Mesenchymal stem cell (in vitro differentiated cells and primary cell): ENCODE results near the gene WWOX.

ENCODE experiments used
- DNase-seq: peaks from one replicate; pipeline ENCODE4 v3.0.0-alpha.2; 2013
- H2AFZ ChIP-seq: one replicate; pipeline ENCODE4 v1.6.1; 2013; ENCODE audit warnings: low read depth, mild to moderate bottlenecking, control low read depth, inconsistent platforms, low read length, moderate library complexity
- H2AK5ac ChIP-seq: 2 replicates; pipeline ENCODE4 v1.6.1; 2013; ENCODE audit warnings: low read length, moderate library complexity, mild to moderate bottlenecking, inconsistent platforms; ENCODE audit not compliant: severe bottlenecking
- H2BK120ac ChIP-seq: one replicate; pipeline ENCODE4 v1.6.1; 2013; ENCODE audit warnings: low read depth, mild to moderate bottlenecking, inconsistent platforms, low read length, moderate library complexity
- H2BK12ac ChIP-seq, 2 experiments: one replicate each; pipeline ENCODE4 v1.6.1; 2013; ENCODE audit warnings: inconsistent platforms in 2 of 2, low read length in 2 of 2, mild to moderate bottlenecking in 2 of 2, moderate library complexity in 2 of 2, control low read depth in 1 of 2
- H2BK15ac ChIP-seq: one replicate; pipeline ENCODE4 v1.6.1; 2013; ENCODE audit warnings: mild to moderate bottlenecking, low read depth, inconsistent platforms; ENCODE audit not compliant: poor library complexity, severe bottlenecking
- H2BK5ac ChIP-seq: 2 replicates; pipeline ENCODE4 v1.6.1; 2013; ENCODE audit warnings: low read depth, mild to moderate bottlenecking, low read length, control low read depth, inconsistent platforms; ENCODE audit not compliant: poor library complexity, severe bottlenecking
- H3K14ac ChIP-seq, 2 experiments: one replicate each; pipeline ENCODE4 v1.6.1; 2013; ENCODE audit warnings: inconsistent platforms in 2 of 2, low read length in 2 of 2, control low read depth in 1 of 2, mild to moderate bottlenecking in 1 of 2, moderate library complexity in 1 of 2
- H3K18ac ChIP-seq, 2 experiments: one replicate each; pipeline ENCODE4 v1.6.1; 2013; ENCODE audit warnings: inconsistent platforms in 2 of 2, low read length in 2 of 2, control low read depth in 1 of 2, low read depth in 1 of 2, mild to moderate bottlenecking in 1 of 2
- H3K23ac ChIP-seq, 2 experiments: one replicate each; pipeline ENCODE4 v1.6.1; 2013; ENCODE audit warnings: inconsistent platforms in 2 of 2, low read length in 2 of 2, mild to moderate bottlenecking in 2 of 2, moderate library complexity in 2 of 2, control low read depth in 1 of 2
- H3K27ac ChIP-seq: 2 replicates; pipeline ENCODE4 v1.5.1; 2013; ENCODE audit warnings: mild to moderate bottlenecking, moderate library complexity, low read length, control low read depth, inconsistent platforms; ENCODE audit not compliant: poor library complexity, severe bottlenecking
- H3K27me3 ChIP-seq, 2 experiments: 2 replicates each; pipeline versions ENCODE4 v1.6.1 to v1.7.0; 2013; ENCODE audit warnings: low read length in 2 of 2, mild to moderate bottlenecking in 2 of 2, moderate library complexity in 2 of 2, control low read depth in 1 of 2, inconsistent platforms in 1 of 2; ENCODE audit not compliant: control insufficient read depth in 1 of 2, insufficient read depth in 1 of 2
- H3K36me3 ChIP-seq, 2 experiments: 2 replicates each; pipeline versions ENCODE4 v1.6.1 to v1.7.0; 2013; ENCODE audit warnings: low read length in 2 of 2, control low read depth in 1 of 2, inconsistent platforms in 1 of 2, low read depth in 1 of 2, mild to moderate bottlenecking in 1 of 2; ENCODE audit not compliant: insufficient read depth in 2 of 2, control insufficient read depth in 1 of 2
- H3K4ac ChIP-seq, 2 experiments: one replicate each; pipeline ENCODE4 v1.6.1; 2013; ENCODE audit warnings: inconsistent platforms in 2 of 2, low read length in 2 of 2, mild to moderate bottlenecking in 2 of 2, moderate library complexity in 2 of 2, control low read depth in 1 of 2, low read depth in 1 of 2
- H3K4me1 ChIP-seq: 2 replicates; pipeline ENCODE4 v1.6.1; 2013; ENCODE audit warnings: low read depth, low read length, control low read depth; ENCODE audit not compliant: control insufficient read depth, insufficient read depth
- H3K4me2 ChIP-seq: 2 replicates; pipeline ENCODE4 v1.6.1; 2013; ENCODE audit warnings: low read length, mild to moderate bottlenecking, inconsistent platforms; ENCODE audit not compliant: poor library complexity, severe bottlenecking
- H3K4me3 ChIP-seq, 2 experiments: 2 replicates each; pipeline versions ENCODE4 v1.5.1 to v1.7.0; 2013; ENCODE audit warnings: low read length in 2 of 2, mild to moderate bottlenecking in 2 of 2, control low read depth in 1 of 2, low read depth in 1 of 2; ENCODE audit not compliant: insufficient read depth in 1 of 2
- H3K79me1 ChIP-seq: replicated peaks from 2 replicates; pipeline ENCODE4 v1.6.1; 2013; ENCODE audit warnings: mild to moderate bottlenecking, control low read depth, low read length, inconsistent platforms; ENCODE audit not compliant: poor library complexity, severe bottlenecking
- H3K9ac ChIP-seq: 2 replicates; pipeline ENCODE4 v1.7.0; 2013; ENCODE audit warnings: mild to moderate bottlenecking, low read length, moderate library complexity
- H3K9me3 ChIP-seq: 2 replicates; pipeline ENCODE4 v1.7.0; 2013; ENCODE audit warnings: mild to moderate bottlenecking, low read length; ENCODE audit not compliant: control insufficient read depth
- H4K8ac ChIP-seq: one replicate; pipeline ENCODE4 v1.6.1; 2013; ENCODE audit warnings: inconsistent platforms, mild to moderate bottlenecking, low read length, moderate library complexity
- H4K91ac ChIP-seq: one replicate; pipeline ENCODE4 v1.6.1; 2013; ENCODE audit warnings: mild to moderate bottlenecking, low read length, inconsistent platforms
- WGBS: methylation state at CpG from one replicate; pipeline ENCODE4 v1.1.7; 2013; ENCODE audit warnings: mixed read lengths; 5-methylcytosine and 5-hydroxymethylcytosine counted together

Gene WWOX

DNA sequence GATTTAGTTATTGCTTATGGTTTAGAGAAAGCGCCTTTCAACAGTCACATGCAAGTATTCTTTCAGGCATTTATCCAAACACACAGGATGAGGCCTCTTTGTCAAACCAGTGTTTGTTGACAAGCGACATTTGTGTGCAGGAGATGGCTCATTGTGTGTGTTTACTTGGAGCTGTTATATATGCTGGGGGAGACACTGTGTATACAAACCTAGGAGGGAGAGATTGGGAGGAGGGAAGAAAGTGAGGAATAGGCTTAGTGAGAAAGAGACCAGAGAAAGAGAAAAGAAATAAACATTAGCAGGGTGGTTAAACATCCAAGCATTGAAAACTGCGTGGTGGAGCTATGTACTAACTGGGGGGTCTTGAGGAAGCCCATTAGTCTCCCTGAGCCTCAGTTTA, 1063.5 kb downstream of the WWOX start:
- Histone ChIP-seq H3K4ac (no peak overlapping the region), H4K8ac (no peak overlapping the region), H2BK15ac (no peak overlapping the region), H3K27ac (no peak overlapping the region), H3K23ac (no peak overlapping the region), H3K9ac (no peak overlapping the region), H3K14ac (no peak overlapping the region), H2BK12ac (no peak overlapping the region), H3K79me1 (no peaks in the 10 kb centered on the region), H2AK5ac (no peak overlapping the region), H4K91ac (no peak overlapping the region), H3K18ac (no peak overlapping the region), H2BK5ac (no peak overlapping the region), H2AFZ (no peak overlapping the region), H3K4me1 (no peaks in the 10 kb centered on the region), H2BK120ac (no peak overlapping the region), H3K4me3 (no peak overlapping the region), H3K27me3 (no peaks in the 10 kb centered on the region), H3K4me2 (no peak overlapping the region), H3K9me3 (peaks cover 3% of the 10 kb centered on the region), H3K36me3 (no peaks in the 10 kb centered on the region)
- 44% methylated on average over 2 of the region's 3 CpGs for WGBS
- no peak for DNase-seq

- no peak overlapping the region for H3K18ac ChIP-seq
- DNase-seq: peak; percentile 27
- H2BK15ac ChIP-seq: no peak overlapping the region
- H3K14ac ChIP-seq: no peak overlapping the region
- no peak overlapping the region for H4K91ac ChIP-seq
- no peak overlapping the region for H4K8ac ChIP-seq
- H3K79me1 ChIP-seq: no peaks in the 10 kb centered on the region
- no peak overlapping the region for H2BK12ac ChIP-seq
- H3K9me3 ChIP-seq: peaks cover 3% of the 10 kb centered on the region
- H3K4me2 ChIP-seq: no peak overlapping the region
- no peak overlapping the region for H2AK5ac ChIP-seq
- no peak overlapping the region for H2BK120ac ChIP-seq
- WGBS: 45% methylated on average over 9 of the region's 13 CpGs
- H3K23ac ChIP-seq: no peak overlapping the region
- H3K4ac ChIP-seq: no peak overlapping the region
- H3K9ac ChIP-seq: peak overlapping the region; percentile 58
- no peak overlapping the region for H2BK5ac ChIP-seq
- no peak overlapping the region for H3K27ac ChIP-seq
- H3K36me3 ChIP-seq: no peaks in the 10 kb centered on the region
- H2AFZ ChIP-seq: no peak overlapping the region
- no peaks in the 10 kb centered on the region for H3K27me3 ChIP-seq
- no peaks in the 10 kb centered on the region for H3K4me1 ChIP-seq
- peak overlapping the region in 1 of 2 experiments; percentile 51 for H3K4me3 ChIP-seq
Observed at GRCh38 chr16:79163691-79164387, 1064.4 kb downstream of the WWOX start.

DNA sequence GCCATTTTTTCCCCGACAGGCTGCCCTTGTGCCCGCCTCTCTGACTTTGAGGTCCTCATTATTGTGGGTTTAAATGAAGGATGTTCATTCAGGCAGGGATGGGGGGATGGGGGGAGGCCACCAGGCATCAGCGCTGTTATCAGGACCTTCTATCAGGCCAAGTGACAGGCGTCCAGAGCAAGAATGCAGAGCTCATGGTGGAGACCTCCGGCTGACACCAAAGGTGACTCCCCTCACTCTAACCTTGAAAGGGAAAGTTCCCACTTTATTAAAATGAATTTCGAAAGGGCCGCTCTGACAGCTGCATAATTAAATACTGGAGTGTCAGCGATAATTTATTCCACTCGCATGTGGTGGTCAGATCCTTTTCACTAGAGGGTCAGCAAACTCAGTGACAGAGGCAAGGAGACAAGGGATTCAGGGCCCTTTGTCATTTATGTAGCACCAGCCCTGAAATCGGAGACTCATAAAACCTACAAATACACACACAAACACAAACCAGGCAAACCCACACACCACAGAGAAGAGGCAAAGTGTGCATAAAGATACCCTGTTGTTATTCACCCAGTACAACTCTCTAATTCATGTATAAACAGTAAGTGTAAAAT, 1065.0 kb downstream of the WWOX start:
- no peak overlapping the region for H2BK120ac ChIP-seq
- H3K79me1 ChIP-seq: no peaks in the 10 kb centered on the region
- peaks cover 3% of the 10 kb centered on the region for H3K9me3 ChIP-seq
- no peak overlapping the region for H3K4ac ChIP-seq
- H3K14ac ChIP-seq: no peak overlapping the region
- H2AK5ac ChIP-seq: no peak overlapping the region
- no peak overlapping the region for H3K23ac ChIP-seq
- no peaks in the 10 kb centered on the region for H3K27me3 ChIP-seq
- no peak overlapping the region for H3K4me2 ChIP-seq
- no peak for DNase-seq
- H2AFZ ChIP-seq: no peak overlapping the region
- no peak overlapping the region for H3K18ac ChIP-seq
- H2BK5ac ChIP-seq: no peak overlapping the region
- H3K27ac ChIP-seq: no peak overlapping the region
- H3K36me3 ChIP-seq: no peaks in the 10 kb centered on the region
- no peak overlapping the region for H2BK12ac ChIP-seq
- 77% methylated on average over 10 of the region's 10 CpGs for WGBS
- H2BK15ac ChIP-seq: no peak overlapping the region
- no peak overlapping the region for H3K9ac ChIP-seq
- H3K4me3 ChIP-seq: no peak overlapping the region
- no peak overlapping the region for H4K91ac ChIP-seq
- H3K4me1 ChIP-seq: no peaks in the 10 kb centered on the region
- H4K8ac ChIP-seq: no peak overlapping the region

DNA sequence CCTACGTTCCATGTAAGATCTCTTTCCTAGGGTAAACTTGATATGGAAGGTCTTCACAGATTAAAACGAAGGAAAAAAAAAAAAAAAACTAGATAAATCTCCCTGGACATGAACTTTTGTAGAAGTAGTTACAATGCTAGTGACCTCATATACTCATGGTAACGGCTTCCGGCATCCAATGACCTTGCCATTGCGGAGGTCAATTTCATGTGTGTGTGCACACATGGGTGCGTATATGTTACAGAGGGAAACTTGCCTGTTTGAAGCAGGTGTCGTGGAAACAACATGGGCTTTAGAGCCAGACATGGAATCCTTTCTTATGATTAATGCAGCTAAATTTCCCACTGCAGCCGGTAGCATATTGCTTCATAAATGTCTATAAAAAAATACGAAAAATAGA, 1065.6 kb downstream of the WWOX start:
- 91% methylated on average over 6 of the region's 9 CpGs for WGBS
- Histone ChIP-seq H3K4ac (no peak overlapping the region), H2AFZ (no peak overlapping the region), H3K9ac (no peak overlapping the region), H3K79me1 (no peaks in the 10 kb centered on the region), H3K4me2 (no peak overlapping the region), H4K8ac (no peak overlapping the region), H3K23ac (no peak overlapping the region), H3K27me3 (no peaks in the 10 kb centered on the region), H4K91ac (no peak overlapping the region), H3K4me3 (no peak overlapping the region), H3K4me1 (no peaks in the 10 kb centered on the region), H3K14ac (no peak overlapping the region), H2BK5ac (no peak overlapping the region), H3K27ac (no peak overlapping the region), H2BK12ac (no peak overlapping the region), H2AK5ac (no peak overlapping the region), H3K18ac (no peak overlapping the region), H3K9me3 (peaks cover 3% of the 10 kb centered on the region), H3K36me3 (no peaks in the 10 kb centered on the region), H2BK120ac (no peak overlapping the region), H2BK15ac (no peak overlapping the region)
- DNase-seq: no peak
